Left hindlimb (tissue), 1 donor: Measurements from ENCODE around the gene CPT2.

Experiments used
- DNase-seq: peaks from one replicate; pipeline ENCODE4 v3.0.0-alpha.2; 2018

CPT2 gene

DNA sequence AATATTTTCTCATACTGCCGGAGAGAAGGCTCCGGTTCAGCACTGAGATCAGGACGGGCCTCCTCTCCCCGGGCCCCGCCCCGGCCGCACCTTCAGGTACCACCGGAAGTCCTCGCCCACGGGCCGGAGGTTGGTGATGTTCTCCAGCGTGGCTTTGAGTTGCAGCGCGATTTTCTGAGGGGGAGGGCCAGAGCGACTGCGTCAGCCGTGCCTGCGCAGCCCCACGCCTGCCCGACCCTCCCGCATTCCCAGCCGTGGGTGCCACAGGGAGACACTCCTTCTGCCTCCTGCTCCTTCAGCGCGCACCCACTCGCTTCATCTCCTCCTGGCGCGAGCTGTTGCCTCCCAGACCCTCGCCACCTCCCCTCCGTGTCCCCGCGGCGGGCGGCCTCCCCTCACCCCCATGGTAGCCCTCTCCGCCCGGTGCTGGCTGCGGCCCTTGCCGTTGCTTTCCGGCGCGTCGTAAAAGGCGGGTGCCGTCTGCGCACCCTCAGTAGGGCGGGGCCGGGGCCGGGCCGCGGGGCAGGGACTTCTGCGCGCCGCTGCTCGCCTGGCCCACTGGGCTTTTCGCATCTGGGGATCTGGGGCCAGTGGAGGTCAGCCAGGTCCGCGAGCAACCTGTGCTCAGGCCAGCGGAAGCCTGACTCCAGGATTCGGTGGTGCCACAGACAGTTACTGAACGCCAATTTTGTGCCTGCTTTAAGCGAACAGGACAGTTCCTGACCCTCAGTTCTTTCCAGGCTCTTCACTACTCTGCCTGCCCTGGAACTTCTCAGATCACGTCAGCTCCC is 23.7 kb downstream of the CPT2 start, which contains the start of gene CZIB:
Gene CZIB (minus strand): TSS at position 464 of the 791 bp plus-strand sequence. CDS start 59 bp downstream, at position 405.
- DNase-seq, result peak; percentile 94

DNA sequence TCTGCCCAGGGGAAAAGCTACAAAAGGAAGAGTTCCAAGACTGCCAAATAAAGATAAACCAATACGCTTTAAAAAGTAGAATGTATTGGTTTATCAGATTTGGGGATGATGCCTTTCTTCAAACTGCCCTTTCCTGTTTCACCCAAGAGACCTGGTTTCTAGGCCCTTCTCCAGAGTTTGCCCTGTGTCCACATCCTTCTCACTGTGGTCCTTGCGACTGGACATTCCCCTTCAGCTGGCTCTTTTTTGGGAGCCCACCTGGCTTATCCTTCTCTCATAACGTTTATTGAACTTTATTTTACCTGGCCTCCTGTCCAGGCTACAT is 24.3 kb downstream of the CPT2 start:
- DNase-seq, result no peak

DNA sequence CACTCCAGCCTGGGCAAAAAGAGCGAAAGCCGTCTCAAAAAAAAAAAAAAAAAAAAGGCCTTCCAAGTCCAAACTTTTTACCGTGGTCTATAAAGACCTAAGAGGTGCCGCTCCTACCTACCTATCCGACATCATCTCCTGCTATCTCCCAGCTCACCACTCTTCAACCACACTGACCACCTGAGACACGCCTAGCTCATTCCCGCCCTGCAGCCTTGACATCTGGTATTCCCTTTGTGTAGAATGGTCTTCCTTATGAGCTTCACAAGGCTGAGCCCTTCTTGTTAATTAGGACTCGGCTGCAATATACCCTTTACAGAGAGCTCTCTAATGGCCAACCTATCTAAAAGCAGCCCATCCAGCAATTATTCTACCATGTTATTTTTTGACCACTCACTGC is 41.0 kb downstream of the CPT2 start:
- DNase-seq, result no peak

DNA sequence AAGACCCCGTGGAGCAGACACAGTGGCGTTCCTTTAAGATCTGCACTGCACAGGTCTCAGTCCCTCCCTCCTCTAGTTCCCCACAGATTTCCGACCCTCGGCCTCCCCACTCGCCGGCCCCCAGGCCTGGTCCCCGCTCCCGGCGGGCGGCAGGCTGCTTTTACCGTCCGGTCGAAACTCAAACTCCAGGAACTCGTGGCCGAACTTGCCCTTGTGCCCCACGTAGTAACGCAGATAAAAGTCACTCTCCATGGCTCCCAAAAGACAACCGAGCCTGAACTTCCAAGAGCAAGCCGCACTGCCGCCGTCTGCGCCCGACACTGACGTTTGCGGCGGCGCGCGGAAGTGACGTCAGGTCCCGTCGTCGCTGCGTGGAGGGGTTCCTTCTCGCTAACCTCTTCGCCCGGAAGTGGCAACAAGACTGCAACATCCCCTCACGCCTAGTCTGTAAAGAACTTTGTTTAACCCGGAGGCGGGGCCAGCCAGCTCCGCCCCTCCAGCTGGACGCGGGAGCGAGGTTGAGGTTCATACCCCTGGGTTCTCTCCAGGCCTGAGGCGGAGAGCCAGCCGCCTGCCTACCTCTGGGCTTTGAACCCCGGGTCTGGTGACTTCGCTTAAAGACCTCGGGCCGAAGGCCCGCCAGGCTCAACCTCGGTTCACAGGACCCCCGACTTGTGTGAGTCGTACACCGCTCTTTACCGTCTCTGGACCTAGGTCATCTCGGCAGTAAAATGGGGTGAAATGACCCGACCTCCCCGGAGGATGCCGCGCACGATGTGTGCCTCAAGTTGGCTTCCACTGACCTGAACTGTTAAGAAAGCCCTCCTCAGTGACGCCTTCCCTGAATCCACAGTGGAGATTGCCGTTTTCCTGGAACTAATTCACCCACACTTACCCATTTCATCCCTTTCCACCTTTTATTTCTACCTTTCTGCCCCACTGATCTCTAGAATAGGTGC is 41.9 kb downstream of the CPT2 start, which contains the start of gene MAGOH:
Gene MAGOH (minus strand): TSS at position 322 of the 959 bp plus-strand sequence. CDS start 70 bp downstream, at position 252.
- DNase-seq, result peak; percentile 97

DNA sequence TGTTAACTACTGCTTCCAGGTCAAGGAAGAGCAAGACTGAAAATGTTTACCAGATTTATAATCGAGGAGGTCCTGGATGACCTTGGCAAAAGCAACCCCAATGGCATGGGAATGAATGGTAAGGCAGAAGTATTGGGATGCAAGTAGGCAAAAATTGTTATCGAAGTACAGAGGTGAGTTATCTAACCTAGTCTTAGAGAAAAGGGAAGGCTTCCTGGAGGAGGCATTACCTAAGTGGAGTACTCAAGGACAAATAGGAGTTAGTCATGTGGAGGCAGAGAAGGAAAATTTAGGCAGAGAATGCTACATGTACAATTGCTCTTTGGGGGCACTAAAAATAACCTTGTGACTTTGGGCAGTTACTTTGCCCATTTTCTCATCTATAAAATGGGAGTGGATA is 45.2 kb downstream of the CPT2 start:
- no peak for DNase-seq

DNA sequence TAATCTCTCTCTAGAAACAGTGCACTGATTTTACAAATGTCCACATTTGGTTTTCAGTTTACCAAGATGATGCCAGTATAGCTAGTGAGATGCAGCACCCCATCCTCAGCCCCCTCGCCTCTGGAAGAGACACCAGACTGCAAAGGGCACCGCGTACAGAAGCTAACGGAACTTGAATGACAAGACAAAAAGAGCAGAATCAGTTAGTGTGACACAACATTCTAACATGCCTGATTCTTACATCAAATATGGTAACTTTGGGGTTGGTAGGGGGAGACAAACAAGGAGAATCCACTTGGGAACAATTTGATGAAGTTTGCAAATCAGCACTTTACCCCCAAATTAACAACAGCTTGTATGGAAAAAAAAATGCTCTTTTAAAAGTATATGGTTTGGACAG is 45.8 kb downstream of the CPT2 start:
- DNase-seq, result no peak

DNA sequence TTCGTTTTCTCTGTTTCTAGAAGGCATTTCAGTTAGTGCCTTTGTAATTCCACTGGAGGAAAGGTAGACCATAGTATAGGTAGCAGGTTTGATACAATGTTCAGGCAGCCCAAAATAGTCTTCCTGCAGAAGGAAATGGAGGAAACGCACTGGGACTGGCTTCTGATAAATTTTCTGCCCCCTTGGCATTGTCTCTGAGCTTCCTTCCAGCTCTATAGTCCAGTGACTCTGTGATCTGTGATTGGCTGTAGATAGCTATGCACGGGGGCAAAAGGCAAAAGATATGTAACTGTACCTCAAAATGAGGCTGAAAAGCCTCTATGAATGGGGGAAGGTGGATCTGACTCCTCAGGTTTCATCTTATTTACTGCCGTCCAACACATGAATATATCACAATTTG is 47.5 kb downstream of the CPT2 start:
- DNase-seq, result no peak

DNA sequence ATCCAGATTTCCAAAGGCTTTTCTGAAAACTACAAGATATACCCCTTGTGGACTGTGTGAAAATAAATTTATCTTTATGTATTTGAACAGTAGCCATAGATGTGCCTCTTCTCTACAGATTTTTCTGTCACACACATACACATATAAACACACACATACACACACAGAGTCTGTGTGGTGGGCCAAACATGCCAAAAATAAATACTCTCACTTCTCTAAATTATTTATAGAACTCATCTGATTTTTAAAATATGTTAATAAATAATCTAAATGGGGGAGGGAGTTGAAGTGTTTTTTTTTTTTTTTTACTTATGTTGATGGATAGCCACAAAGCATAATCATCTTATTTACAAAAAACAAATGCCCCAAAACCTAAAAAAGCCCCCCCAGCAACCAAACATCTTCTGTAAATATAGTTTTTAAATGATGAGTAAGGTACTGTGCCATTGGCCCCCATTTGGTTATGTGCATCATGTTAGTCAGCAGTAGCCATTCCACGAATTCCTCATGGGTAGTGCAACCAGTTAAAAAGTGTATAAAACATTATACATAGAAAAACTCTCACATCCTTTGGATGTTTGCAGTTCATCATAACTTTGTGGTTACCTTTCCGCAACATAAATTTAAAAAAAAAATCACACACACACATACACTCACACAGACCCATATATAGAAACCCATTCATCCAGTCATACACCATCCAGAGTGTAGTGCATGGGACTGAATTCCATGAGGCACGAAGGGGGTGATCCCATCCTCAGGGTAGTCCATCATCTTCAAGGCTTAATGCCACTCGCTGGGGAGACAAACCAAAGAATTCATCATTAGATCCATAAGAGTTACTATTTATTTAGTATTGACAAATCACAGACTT is 49.9 kb downstream of the CPT2 start:
- DNase-seq, result no peak

DNA sequence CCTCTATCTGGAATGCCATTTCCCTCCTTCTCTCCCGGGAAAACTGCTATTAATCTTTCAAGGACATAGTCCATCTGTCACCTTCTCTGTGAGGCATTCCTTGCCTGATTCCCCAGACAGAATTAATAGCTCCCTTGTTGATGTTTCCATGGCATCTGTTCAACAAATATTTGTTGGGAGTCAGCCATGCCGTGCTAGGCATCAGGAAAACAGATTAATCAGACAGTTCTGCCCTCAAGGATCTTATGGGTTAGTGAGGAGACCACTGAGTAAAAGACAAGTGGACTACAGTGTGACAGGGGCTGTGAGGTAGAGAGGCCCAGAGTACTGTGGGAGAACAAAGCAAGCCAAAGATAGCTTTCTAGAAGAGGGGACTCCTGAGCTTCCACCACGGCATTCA is 53.1 kb downstream of the CPT2 start:
- no peak for DNase-seq

DNA sequence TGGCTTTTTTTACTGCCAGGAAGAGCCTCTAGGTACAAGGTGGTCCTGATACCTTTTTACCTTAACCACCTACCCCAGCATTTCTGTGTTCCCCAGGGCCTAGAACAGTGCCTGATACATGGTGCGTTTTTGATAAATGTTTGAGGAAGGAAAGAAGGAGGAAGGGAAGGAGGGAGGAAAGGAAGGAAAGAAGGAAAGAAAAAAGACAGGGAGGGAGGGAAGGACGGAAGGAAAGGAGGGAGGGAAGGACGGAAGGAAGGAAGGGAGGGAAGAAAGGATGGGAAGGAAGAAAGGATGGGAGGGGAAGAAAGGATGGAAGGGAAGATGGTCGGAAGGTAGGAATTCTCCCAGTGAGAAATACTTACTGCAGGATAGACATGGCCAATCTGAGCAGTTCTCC is 53.7 kb downstream of the CPT2 start:
- DNase-seq, result no peak

DNA sequence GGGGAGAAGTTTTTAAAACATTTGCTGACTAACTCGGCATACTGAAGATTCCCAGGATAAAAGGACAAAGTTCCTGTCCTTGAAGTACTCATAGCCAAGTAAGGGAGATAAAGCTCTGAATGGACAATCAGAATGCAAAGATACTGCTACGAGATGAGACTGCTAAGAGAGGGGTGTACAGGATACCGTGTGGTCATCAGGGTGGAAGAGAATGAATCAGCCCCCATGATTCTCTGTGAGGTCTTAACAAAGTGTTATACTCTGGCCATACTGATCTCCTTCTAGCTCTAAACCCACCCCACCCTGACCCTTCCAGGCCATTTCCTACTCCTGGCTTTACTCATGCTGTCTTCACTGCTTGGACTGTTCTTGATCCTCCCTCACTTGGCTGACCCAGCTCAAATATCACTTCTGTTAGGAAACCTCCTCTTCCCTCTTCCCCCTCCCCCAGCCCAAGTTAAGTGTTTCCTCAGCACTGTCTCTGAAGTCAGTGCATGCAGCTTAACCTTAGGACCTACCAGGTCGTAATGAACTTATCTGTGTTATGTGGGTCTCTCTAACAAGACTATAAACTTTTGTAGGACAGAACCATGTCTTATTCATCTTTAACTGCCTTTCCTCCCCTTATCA is 57.5 kb downstream of the CPT2 start:
- no peak for DNase-seq

DNA sequence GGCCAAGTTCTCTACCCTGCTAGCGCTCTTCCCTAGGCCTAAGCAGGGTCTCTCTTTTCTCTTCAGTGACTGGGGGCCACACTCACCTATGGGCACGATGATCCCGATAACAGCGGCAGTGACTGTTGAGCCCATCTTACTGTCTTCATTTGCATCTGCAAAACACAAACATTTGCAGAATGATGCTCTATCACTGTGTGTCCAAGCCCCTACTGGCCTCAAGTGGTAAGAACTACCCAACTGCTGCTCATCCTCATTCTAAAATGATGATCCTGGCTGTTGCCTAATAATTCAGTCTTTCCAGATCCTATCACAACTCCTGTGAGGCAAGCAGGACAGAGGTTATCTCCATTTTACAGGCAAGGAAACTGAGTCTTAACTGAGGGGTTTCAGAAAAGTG is 58.4 kb downstream of the CPT2 start:
- DNase-seq, result no peak

DNA sequence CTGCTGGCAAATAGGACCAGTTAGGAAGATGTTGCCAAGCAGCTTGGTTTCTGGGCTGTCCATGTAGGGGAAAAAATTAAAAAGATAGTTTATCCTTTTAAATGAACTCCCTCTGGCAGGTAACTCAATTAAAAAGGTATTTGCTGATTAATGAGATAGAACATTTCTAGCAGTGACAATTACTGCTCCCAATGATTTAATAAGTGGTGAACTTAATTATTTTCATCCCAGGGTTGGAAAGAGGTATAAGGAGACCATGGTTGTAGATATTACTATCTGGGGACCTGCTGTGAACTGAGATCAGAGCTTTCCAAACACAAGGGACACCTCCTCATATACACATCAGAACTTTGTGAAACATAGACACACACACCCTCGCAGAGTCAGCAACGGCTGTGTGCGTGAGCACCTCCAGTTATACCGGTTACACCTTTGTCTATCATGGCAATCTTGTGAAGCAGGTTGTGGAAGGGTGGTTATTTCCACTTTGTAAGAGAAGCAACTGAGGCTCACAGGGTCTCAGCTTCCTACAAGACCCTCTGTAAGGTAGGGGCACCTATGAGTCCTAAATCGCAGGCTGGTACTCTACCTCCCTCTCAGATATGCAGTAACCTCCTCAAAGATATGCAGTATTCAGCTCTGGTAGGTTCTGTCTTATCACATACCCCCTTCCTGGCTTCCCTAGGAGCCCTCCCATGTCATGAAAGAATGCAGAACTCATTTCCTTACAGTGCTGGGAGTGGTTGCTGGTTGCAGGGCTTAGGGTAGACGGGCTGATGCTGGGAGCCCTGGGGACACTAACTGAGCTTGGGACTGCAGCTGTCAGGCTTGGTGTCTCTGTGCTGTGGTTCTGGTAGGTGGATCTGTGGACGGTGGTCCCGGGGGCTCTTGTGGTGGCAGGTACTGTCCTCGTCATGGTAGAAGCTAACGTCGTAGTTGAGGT is 60.2 kb downstream of the CPT2 start:
- DNase-seq, result no peak

DNA sequence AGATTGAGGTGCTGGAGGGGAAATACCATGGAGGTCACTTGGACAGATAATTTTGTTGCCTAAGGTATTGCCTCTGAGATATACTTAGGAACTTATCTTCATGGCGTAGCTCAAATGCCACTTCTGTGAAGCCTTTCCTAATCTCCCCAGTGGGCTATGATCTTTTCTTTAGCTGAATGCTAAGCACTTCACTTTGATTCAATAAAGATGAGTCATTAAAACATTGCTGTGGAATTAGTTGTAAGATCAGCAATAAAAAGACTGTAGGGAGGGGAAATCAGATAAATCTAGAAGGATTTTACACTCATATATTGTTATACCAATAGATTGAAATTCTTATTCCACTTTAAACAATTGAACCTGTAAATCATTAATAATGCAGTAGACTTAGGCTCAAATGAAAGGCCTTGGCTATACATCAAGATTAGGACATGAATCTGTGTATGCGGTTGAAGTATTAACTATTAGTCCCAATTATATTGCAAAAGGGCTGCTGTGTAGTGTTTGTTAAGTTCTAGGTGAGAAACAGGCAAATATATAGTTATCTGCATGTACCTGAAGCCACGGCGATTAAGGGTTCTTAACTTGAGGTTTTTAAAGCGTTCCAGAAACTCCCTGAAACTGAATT is 60.9 kb downstream of the CPT2 start:
- no peak for DNase-seq

DNA sequence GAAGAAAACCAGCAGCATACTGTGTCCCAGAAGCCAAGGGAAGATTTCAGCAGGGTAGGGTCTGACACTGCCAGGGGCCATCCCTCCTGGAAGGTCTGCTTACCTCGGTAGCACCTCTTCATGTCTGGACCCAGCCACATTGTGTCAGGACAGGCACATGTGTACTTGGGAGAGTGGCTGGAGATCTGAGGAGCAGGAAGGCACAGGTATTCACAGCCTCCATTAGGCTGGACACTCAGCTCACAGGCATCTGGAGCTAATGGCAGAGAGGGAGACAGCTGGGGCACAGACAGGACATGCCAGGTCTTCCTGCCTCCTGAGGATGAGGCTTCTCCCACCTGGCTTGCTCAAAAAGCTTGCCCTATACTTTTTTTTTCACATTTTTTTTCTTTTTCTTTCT is 61.6 kb downstream of the CPT2 start:
- DNase-seq, result no peak

DNA sequence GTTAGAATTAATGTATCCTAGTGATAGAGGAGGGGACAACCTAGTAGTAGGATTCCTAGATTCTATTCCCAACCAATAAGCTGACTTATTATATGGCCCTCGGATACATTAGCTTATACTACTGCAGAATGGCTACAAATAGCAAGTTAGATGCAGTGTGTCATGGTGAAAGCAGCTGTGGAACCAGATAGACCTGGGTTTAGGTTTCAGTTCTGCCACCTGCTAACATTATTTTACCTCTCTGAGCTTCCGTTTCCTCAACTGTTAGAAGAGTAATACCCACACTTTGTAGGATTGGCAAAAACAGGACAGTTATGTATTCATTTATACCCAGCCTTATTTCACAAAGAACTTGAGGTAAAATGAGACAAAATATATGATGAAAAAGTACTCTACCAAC is 63.3 kb downstream of the CPT2 start:
- DNase-seq, result no peak

DNA sequence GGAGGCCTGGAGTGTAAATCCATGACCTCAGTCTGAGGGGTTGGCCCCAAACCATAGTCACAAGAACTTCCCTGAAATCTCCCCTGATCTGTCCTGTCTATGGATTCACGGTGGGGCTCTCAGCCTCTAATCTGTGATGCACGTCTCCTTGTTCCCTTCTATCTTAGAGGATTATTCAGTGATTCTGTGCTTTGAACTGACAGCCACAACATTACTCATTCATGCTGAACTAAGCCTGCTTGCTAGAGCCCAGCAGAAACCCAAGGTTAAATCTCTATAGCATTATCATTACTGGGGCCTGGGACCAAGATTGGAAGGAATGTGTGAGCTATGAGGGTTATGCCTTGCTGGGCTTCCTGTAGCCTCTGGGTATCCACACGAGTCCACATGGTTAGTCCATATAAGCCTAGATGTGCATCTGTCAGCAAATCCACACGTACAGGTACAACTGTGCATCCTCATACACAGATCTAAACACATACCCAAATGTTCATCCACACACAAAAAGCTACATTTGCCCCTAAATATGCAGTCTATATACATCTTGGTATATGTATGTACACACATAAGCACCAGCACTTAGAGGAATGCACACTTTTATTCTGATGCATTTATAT is 64.1 kb downstream of the CPT2 start:
- DNase-seq, result no peak

DNA sequence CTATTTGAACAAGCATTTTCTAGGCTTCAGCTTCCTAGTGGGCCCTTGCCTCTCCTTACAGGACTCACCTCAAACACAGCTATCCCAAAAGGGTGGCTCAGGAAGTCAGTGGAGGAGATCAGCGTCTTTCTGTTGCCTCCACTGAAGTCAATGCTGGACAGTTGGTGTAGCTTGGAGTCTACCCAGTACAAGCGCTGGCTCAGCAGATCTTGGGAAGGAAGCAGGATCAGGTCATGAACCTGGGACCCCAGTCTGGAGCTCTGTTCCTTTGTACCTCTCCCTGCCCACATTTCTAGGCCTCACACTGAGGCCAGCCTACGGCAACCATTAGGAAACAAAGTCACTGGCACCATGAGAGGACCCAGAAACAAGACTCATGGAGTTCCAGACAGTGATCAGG is 65.4 kb downstream of the CPT2 start:
- DNase-seq, result no peak
